GM12878 (cell line): ENCODE measurements around the gene ERVK3-1. TPM values are rescaled to one million over a fixed set of nuclear protein-coding genes. Genes with fewer than 3 reads are reported as not detected.

Experiments used
- ATAC-seq: fragments of 200-7000 bp; cut with Tn5 transposase; 3 replicates; pipeline ENCODE4 v1.9.1; 2020; ENCODE audit warnings: mild to moderate bottlenecking, moderate library complexity
- BruUV-seq: library from RNA; stranded (reverse); fragments of 400-500 nt; replicated peaks from 2 replicates; lab custom pipeline; 2021; lab: Mats Ljungman, UMichigan
- CTCF ChIA-PET: fragments of 300-600 bp; sonication (Branson Sonifier 250); formaldehyde crosslinking; extraction: SDS; loops from one replicate; lab custom pipeline; 2021; ENCODE audit warnings: inconsistent platforms; lab: Yijun Ruan, JAX
- POLR2A ChIA-PET: fragments of 350-600 bp; formaldehyde crosslinking; extraction: SDS; loops from one replicate; lab custom pipeline; 2021; ENCODE audit warnings: inconsistent platforms; lab: Charles Lee
- RAD21 ChIA-PET: fragments of 300-600 bp; sonication (Branson Sonifier 250); formaldehyde crosslinking; loops from one replicate; lab custom pipeline; 2023; ENCODE audit warnings: antibody characterized with exemption; ENCODE audit not compliant: unreplicated experiment; lab: Charles Lee
- SMC1A ChIA-PET: fragments of 300-600 bp; sonication (Branson Sonifier 250); formaldehyde crosslinking; loops from one replicate; lab custom pipeline; 2023; ENCODE audit not compliant: unreplicated experiment, uncharacterized antibody; lab: Charles Lee
- DNase-seq: peaks from one replicate; pipeline ENCODE4 v3.0.0-alpha.2; 2011; ENCODE audit warnings: low read depth, low spot score
- FAIRE-seq: peaks from 3 replicates; lab custom pipeline; 2011; peaks lifted over from hg19 to GRCh38; lab: Jason Lieb, UNC
- H2AFZ ChIP-seq: 2 replicates; pipeline ENCODE4 v1.6.0; 2011; ENCODE audit warnings: low read depth, low read length, control low read depth; ENCODE audit not compliant: control insufficient read depth
- H3K27ac ChIP-seq: 2 replicates; pipeline ENCODE4 v1.5.1; 2011; ENCODE audit warnings: control low read depth; ENCODE audit not compliant: control insufficient read depth, insufficient read depth
- H3K27me3 ChIP-seq, 2 experiments: replicated peaks in 1 of 2; 2 replicates each; pipeline versions ENCODE4 v1.6.0 to v1.6.1; 2011; ENCODE audit warnings: low read length in 1 of 2; ENCODE audit not compliant: control insufficient read depth in 2 of 2, insufficient read depth in 2 of 2
- H3K36me3 ChIP-seq, 2 experiments: 2 replicates each; pipeline ENCODE4 v1.5.1; 2011; ENCODE audit warnings: low read length in 1 of 2; ENCODE audit not compliant: control insufficient read depth in 2 of 2, insufficient read depth in 2 of 2
- H3K4me1 ChIP-seq: 2 replicates; pipeline ENCODE4 v1.6.1; 2011; ENCODE audit warnings: mild to moderate bottlenecking, low read length, moderate library complexity, mixed read lengths; ENCODE audit not compliant: control insufficient read depth, insufficient read depth
- H3K4me2 ChIP-seq: 2 replicates; pipeline ENCODE4 v1.6.0; 2011; ENCODE audit warnings: control low read depth; ENCODE audit not compliant: control insufficient read depth, insufficient read depth
- H3K4me3 ChIP-seq: fragments of 200-600 bp; sonication (generic); 2 replicates; pipeline ENCODE4 v1.5.1; 2016
- H3K79me2 ChIP-seq: 2 replicates; pipeline ENCODE4 v1.6.0; 2011; ENCODE audit warnings: low read length; ENCODE audit not compliant: control insufficient read depth, insufficient read depth
- H3K9ac ChIP-seq: 2 replicates; pipeline ENCODE4 v1.8.0; 2011; ENCODE audit warnings: low read length, control low read depth, mixed read lengths; ENCODE audit not compliant: control insufficient read depth, insufficient read depth
- H3K9me3 ChIP-seq: replicated peaks from 3 replicates; pipeline ENCODE4 v1.5.1; 2011; ENCODE audit warnings: mild to moderate bottlenecking, low read length; ENCODE audit not compliant: control insufficient read depth, insufficient read depth
- H4K20me1 ChIP-seq: 2 replicates; pipeline ENCODE4 v1.6.0; 2011; ENCODE audit not compliant: control insufficient read depth, insufficient read depth
- ATF7 ChIP-seq: fragments of 450-650 bp; IDR thresholded peaks from 2 replicates; pipeline ENCODE4 v1.6.1; 2016; ENCODE audit warnings: low read depth, mild to moderate bottlenecking
- BACH1 ChIP-seq: fragments of 450-650 bp; IDR thresholded peaks from 2 replicates; pipeline ENCODE4 v1.6.1; 2017; ENCODE audit warnings: mild to moderate bottlenecking, borderline replicate concordance
- BCL11A ChIP-seq: IDR thresholded peaks from 2 replicates; pipeline ENCODE4 v1.6.1; 2011; ENCODE audit warnings: low read depth, low read length
- BHLHE40 ChIP-seq, 2 experiments: fragments of 450-650 bp in 1 of 2; IDR thresholded peaks; 2 replicates each; pipeline ENCODE4 v1.6.1; 2011 to 2017; ENCODE audit warnings: low read depth in 2 of 2, borderline replicate concordance in 1 of 2, improper control_type of control experiment in 1 of 2, low read length in 1 of 2, mild to moderate bottlenecking in 1 of 2
- EGR1 ChIP-seq, 2 experiments: IDR thresholded peaks; 1 replicate in 1 of 2; 2 replicates in 1 of 2; pipeline ENCODE4 v1.6.1; 2011 to 2012; ENCODE audit warnings: low read depth in 2 of 2, low read length in 2 of 2, borderline replicate concordance in 1 of 2, mild to moderate bottlenecking in 1 of 2, moderate library complexity in 1 of 2
- HCFC1 ChIP-seq: fragments of 150-350 bp; IDR thresholded peaks from 2 replicates; pipeline ENCODE4 v1.6.1; 2014; ENCODE audit warnings: low read length
- KLF5 ChIP-seq: fragments of 450-650 bp; IDR thresholded peaks from 2 replicates; pipeline ENCODE4 v1.6.1; 2014; ENCODE audit warnings: mild to moderate bottlenecking; ENCODE audit not compliant: partially characterized antibody
- LARP7 ChIP-seq: fragments of 450-650 bp; IDR thresholded peaks from 2 replicates; pipeline ENCODE4 v1.6.1; 2017; ENCODE audit warnings: mild to moderate bottlenecking
- MYC ChIP-seq: IDR thresholded peaks from 2 replicates; pipeline ENCODE4 v1.6.1; 2011; ENCODE audit warnings: mild to moderate bottlenecking, low read length, moderate library complexity, inconsistent platforms; ENCODE audit not compliant: insufficient read depth, insufficient replicate concordance, insufficient read length, severe bottlenecking
- NR2F1 ChIP-seq: fragments of 450-650 bp; conservative IDR thresholded peaks from 2 replicates; pipeline ENCODE4 v1.6.1; 2017; ENCODE audit warnings: mild to moderate bottlenecking
- PAX8 ChIP-seq: fragments of 450-650 bp; IDR thresholded peaks from 2 replicates; pipeline ENCODE4 v1.6.1; 2017; ENCODE audit warnings: mild to moderate bottlenecking, moderate library complexity
- RAD21 ChIP-seq: IDR thresholded peaks from 2 replicates; pipeline ENCODE4 v1.6.1; 2011; ENCODE audit warnings: mild to moderate bottlenecking, low read depth, low read length, moderate library complexity; ENCODE audit not compliant: insufficient read depth
- RAD51 ChIP-seq: fragments of 450-650 bp; IDR thresholded peaks from 2 replicates; pipeline ENCODE4 v1.6.1; 2016; ENCODE audit warnings: moderate library complexity, mild to moderate bottlenecking, inconsistent platforms
- RELA ChIP-seq: fragments of 450-650 bp; IDR thresholded peaks from 2 replicates; pipeline ENCODE4 v1.8.0; 2014; ENCODE audit warnings: borderline replicate concordance; ENCODE audit not compliant: partially characterized antibody
- SIX5 ChIP-seq: IDR thresholded peaks from 2 replicates; pipeline ENCODE4 v1.6.1; 2011; ENCODE audit warnings: mild to moderate bottlenecking, low read depth, low read length, moderate library complexity; ENCODE audit not compliant: severe bottlenecking
- SREBF1 ChIP-seq: IDR thresholded peaks from 2 replicates; pipeline ENCODE4 v1.6.1; 2012; ENCODE audit warnings: mild to moderate bottlenecking, low read length
- TAF1 ChIP-seq: IDR thresholded peaks from 2 replicates; pipeline ENCODE4 v1.6.1; 2011; ENCODE audit warnings: mild to moderate bottlenecking, low read depth, low read length, borderline replicate concordance
- WGBS: methylation state at CpG from one replicate; pipeline ENCODE4 v1.1.6; 2016; ENCODE audit warnings: low lambda C conversion rate; ENCODE audit not compliant: insufficient replicate concordance, insufficient coverage; ENCODE audit errors: missing lambda C conversion rate; 5-methylcytosine and 5-hydroxymethylcytosine counted together
- in situ Hi-C: fragments of 300-500 bp; cut with MboI; formaldehyde crosslinking; loops from 9 replicates; pipeline ENCODE4 v1.14.3; 2018; ENCODE audit warnings: mixed read lengths
- intact Hi-C: fragments of 100-400 bp; cut with micrococcal nuclease; formaldehyde crosslinking; loops from one replicate; pipeline ENCODE4 v1.14.2; 2022; ENCODE audit not compliant: unreplicated experiment
- polyA plus RNA-seq, 11 experiments: library from polyadenylated mRNA; depleted of rRNA in 4 of 11; unstranded in 6 of 11; stranded (reverse) in 5 of 11; fragments of >200 nt; fragmentation: Nextera tagmentation in 4 of 11; fragmentation: Illumina TruSeq in 1 of 11; extraction: Ambion mirVana in 4 of 11; extraction: Trizol in 1 of 11; gene quantifications; 1 replicate in 1 of 11; 2 replicates in 10 of 11; pipeline versions ENCODE4 v1.2.1 to v1.2.3, GENCODE V29; 2011 to 2016; ENCODE audit warnings: inconsistent platforms in 2 of 11, missing spikeins in 2 of 11, low read depth in 1 of 11
- total RNA-seq, 4 experiments: library from RNA; depleted of rRNA in 3 of 4; stranded (reverse); fragments of >200 nt in 3 of 4; fragmentation: Illumina TruSeq in 1 of 4; extraction: Trizol in 1 of 4; gene quantifications; 2 replicates each; pipeline versions ENCODE4 v1.2.1 to v1.2.3, GENCODE V29; 2013 to 2021
- TF ChIP-seq, protein P1 (sequence below): IDR thresholded peaks from 2 replicates; pipeline ENCODE4 v1.6.1; 2011; ENCODE audit warnings: low read depth, low read length, improper control_type of control experiment, borderline replicate concordance
- TF ChIP-seq, protein P2 (sequence below), 3 experiments: IDR thresholded peaks in 2 of 3; conservative IDR thresholded peaks in 1 of 3; 2 replicates each; pipeline ENCODE4 v1.5.1; 2011; ENCODE audit warnings: low read depth in 3 of 3, low read length in 3 of 3, mild to moderate bottlenecking in 3 of 3, control low read depth in 2 of 3, moderate library complexity in 2 of 3, inconsistent platforms in 1 of 3, mixed read lengths in 1 of 3; ENCODE audit not compliant: control insufficient read depth in 2 of 3, insufficient read depth in 1 of 3; ENCODE audit errors: extremely low read depth in 1 of 3
- TF ChIP-seq, protein P3 (sequence below): IDR thresholded peaks from 2 replicates; pipeline ENCODE4 v1.6.1; 2011; ENCODE audit warnings: borderline replicate concordance, low read depth, mild to moderate bottlenecking, moderate library complexity, mixed read lengths, low read length; ENCODE audit not compliant: insufficient read depth; ENCODE audit errors: extremely low read length

Gene ERVK3-1
- total and polyA plus RNA-seq, 10 of the 15 experiments (the other 5 are each of a cell fraction or from before 2014, with no cell fraction given): 59.3 to 172 (median 95.8) TPM

DNA sequence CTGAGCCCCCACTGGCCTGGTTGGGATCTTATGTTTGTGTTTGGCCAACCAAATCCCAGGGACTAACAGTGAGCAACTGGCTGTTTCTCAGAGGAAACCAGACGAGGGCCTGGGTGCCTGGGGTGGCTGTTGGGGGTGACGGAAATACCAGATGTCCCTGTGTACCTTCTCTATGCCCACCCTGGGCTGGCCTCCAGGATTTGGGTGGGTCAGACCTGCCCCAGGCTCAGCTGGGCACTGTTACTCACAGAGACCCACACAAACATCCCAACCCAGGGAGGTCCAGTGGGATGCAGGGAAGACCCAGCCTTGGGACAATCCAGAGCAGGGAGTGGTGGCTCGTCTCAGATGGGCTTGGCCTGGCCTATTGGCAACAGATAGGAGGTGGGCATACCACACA lies 30.5 kb downstream of the ERVK3-1 start:
- Histone ChIP-seq H3K36me3 (peaks cover 7 to 11% of the 10 kb centered on the region in 2 experiments; a peak in 3 of 4 replicates), H4K20me1 (no peaks in the 10 kb centered on the region), H3K27ac (no peak overlapping the region), H3K4me1 (no peaks in the 10 kb centered on the region), H3K9me3 (no peaks in the 10 kb centered on the region; the same call in 2 of the 3 replicates), H3K79me2 (no peaks in the 10 kb centered on the region), H2AFZ (no peak overlapping the region), H3K27me3 (no peaks in the 10 kb centered on the region), H3K4me2 (no peak overlapping the region), H3K4me3 (no peak overlapping the region), H3K9ac (no peak overlapping the region)
- BruUV-seq: no TSS peak
- ChIA-PET CTCF (interaction anchor here (0.8 kb wide), 1 partner anchor 26 kb away, joined by 3 read pairs; no protein-coding TSS in a partner anchor), RAD21 (no interaction called here), POLR2A (interaction anchor here (0.9 kb wide), 1 partner anchor 8 kb away, joined by 9 read pairs; no protein-coding TSS in a partner anchor), SMC1A (no interaction called here)
- intact Hi-C loops: no loop called here
- DNase-seq (no peak), ATAC-seq (no peak), FAIRE-seq (no peak)
- 46% methylated on average over 3 of the region's 3 CpGs for WGBS
- TF ChIP-seq, protein P1, sequence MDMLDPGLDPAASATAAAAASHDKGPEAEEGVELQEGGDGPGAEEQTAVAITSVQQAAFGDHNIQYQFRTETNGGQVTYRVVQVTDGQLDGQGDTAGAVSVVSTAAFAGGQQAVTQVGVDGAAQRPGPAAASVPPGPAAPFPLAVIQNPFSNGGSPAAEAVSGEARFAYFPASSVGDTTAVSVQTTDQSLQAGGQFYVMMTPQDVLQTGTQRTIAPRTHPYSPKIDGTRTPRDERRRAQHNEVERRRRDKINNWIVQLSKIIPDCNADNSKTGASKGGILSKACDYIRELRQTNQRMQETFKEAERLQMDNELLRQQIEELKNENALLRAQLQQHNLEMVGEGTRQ: no peak
- no peak for TF ChIP-seq LARP7
- TF ChIP-seq KLF5: no peak
- TF ChIP-seq, protein P2, sequence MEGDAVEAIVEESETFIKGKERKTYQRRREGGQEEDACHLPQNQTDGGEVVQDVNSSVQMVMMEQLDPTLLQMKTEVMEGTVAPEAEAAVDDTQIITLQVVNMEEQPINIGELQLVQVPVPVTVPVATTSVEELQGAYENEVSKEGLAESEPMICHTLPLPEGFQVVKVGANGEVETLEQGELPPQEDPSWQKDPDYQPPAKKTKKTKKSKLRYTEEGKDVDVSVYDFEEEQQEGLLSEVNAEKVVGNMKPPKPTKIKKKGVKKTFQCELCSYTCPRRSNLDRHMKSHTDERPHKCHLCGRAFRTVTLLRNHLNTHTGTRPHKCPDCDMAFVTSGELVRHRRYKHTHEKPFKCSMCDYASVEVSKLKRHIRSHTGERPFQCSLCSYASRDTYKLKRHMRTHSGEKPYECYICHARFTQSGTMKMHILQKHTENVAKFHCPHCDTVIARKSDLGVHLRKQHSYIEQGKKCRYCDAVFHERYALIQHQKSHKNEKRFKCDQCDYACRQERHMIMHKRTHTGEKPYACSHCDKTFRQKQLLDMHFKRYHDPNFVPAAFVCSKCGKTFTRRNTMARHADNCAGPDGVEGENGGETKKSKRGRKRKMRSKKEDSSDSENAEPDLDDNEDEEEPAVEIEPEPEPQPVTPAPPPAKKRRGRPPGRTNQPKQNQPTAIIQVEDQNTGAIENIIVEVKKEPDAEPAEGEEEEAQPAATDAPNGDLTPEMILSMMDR (IDR thresholded peaks at IDR 0.05 in 2 of 3, conservative IDR thresholded peaks at IDR 0.05 in 1 of 3; ENCODE audit: control insufficient read depth in 2 of 3, extremely low read depth in 1 of 3, insufficient read depth in 1 of 3, low read depth in 3 of 3, low read length in 3 of 3): no peak
- TF ChIP-seq RAD51: no peak
- TF ChIP-seq SIX5: no peak
- no peak for TF ChIP-seq BCL11A
- no peak for TF ChIP-seq ATF7
- no peak for TF ChIP-seq TAF1
- no peak for TF ChIP-seq RAD21
- TF ChIP-seq MYC: no peak
- no peak for TF ChIP-seq PAX8
- no peak for TF ChIP-seq HCFC1
- TF ChIP-seq NR2F1: no peak
- no peak for TF ChIP-seq BHLHE40 (IDR thresholded peaks at IDR 0.05; ENCODE audit: borderline replicate concordance in 1 of 2, low read depth in 2 of 2, low read length in 1 of 2)
- TF ChIP-seq SREBF1: no peak
- no peak for TF ChIP-seq BACH1
- no peak for TF ChIP-seq RELA
- no peak for TF ChIP-seq EGR1 (IDR thresholded peaks at IDR 0.05; ENCODE audit: borderline replicate concordance in 1 of 2, low read depth in 2 of 2, low read length in 2 of 2)
- TF ChIP-seq, protein P3, sequence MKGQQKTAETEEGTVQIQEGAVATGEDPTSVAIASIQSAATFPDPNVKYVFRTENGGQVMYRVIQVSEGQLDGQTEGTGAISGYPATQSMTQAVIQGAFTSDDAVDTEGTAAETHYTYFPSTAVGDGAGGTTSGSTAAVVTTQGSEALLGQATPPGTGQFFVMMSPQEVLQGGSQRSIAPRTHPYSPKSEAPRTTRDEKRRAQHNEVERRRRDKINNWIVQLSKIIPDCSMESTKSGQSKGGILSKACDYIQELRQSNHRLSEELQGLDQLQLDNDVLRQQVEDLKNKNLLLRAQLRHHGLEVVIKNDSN: no peak
- in situ Hi-C loops: no loop called here
